ENCODE measurements around the gene IL12A.

IL12A gene

DNA sequence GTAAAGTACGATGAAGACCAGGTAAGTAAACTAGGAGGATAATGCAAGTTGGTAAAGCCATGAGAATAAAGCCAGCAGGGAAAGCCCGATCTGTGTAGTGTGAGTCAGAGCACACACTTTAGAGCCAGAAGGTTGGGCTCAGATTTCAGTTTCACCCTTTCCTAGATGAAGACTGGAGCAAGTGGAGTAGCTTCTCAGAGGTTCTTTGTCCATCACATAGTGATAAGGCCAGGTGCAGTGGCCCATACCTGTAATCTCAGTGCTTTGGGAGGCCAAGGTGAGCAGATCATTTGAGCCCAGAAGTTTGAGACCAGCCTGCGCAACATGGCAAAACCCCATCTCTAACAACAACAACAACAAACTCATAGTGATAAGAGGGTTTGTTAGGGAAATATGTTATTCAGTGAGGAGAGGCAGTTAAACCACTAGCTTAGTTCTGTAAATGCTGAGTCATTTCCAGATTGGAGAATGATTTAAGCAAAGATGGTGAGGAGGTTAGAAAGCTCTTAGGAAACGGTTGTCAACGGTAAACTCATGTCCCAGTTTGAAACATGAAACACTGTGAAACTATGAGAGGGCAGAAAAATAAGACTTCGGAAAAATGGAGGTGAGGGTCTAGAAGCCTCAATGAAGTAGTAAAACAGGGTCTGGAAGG is 39.0 kb downstream of the IL12A start:
- DNase-seq (ENCODE audit: extremely low read depth, low read depth) = peak; percentile 33
- no peak overlapping the region for H3K4me3 ChIP-seq (replicated peaks; ENCODE audit: low read depth, low read length)
- no peak for TF ChIP-seq CTCF (IDR thresholded peaks at IDR 0.05; ENCODE audit: low read depth, low read length, missing control alignments)

- no peak for TF ChIP-seq CTCF (IDR thresholded peaks at IDR 0.05; ENCODE audit: low read depth, low read length, missing control alignments)
- H3K4me3 ChIP-seq (replicated peaks; ENCODE audit: low read depth, low read length) = no peak overlapping the region
- no peak for DNase-seq (ENCODE audit: extremely low read depth, low read depth)
Observed at GRCh38 chr3:160035757-160036156, 47.1 kb downstream of the IL12A start.

- no peak for TF ChIP-seq CTCF (IDR thresholded peaks at IDR 0.05; ENCODE audit: low read depth, low read length, missing control alignments)
- DNase-seq (ENCODE audit: extremely low read depth, low read depth) = no peak
- peak overlapping the region; percentile 22; the same call in 1 of the 2 replicates for H3K4me3 ChIP-seq (replicated peaks; ENCODE audit: low read depth, low read length)
Observed at GRCh38 chr3:160038862-160039562, 50.4 kb downstream of the IL12A start.

- H3K4me3 ChIP-seq (replicated peaks; ENCODE audit: low read depth, low read length) = no peak overlapping the region
- DNase-seq (ENCODE audit: extremely low read depth, low read depth) = no peak
- TF ChIP-seq CTCF (IDR thresholded peaks at IDR 0.05; ENCODE audit: low read depth, low read length, missing control alignments) = no peak
Observed at GRCh38 chr3:160040181-160040580, 51.5 kb downstream of the IL12A start.

DNA sequence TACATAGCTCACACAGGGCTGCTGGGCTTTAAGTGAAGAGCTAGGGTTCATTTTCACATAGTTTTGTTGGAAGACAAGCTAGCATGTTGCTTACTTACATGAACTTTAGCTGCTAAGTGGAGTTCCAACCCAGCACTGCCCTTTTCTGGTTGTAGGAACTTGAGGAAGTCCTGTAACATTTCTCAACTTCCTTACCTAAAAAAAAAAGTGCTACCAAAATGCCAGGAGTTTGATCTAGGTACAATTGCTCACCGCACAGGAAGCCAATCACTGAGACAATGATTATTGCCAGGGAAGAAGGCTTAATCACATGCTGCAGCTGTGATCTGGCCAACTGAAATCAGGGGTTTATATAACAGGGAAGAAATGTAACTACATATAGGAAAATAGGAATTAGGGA is 52.8 kb downstream of the IL12A start:
- no peak for DNase-seq (ENCODE audit: extremely low read depth, low read depth)
- H3K4me3 ChIP-seq (replicated peaks; ENCODE audit: low read depth, low read length) = no peak overlapping the region
- no peak for TF ChIP-seq CTCF (IDR thresholded peaks at IDR 0.05; ENCODE audit: low read depth, low read length, missing control alignments)

- no peak for TF ChIP-seq CTCF (IDR thresholded peaks at IDR 0.05; ENCODE audit: low read depth, low read length, missing control alignments)
- H3K4me3 ChIP-seq (replicated peaks; ENCODE audit: low read depth, low read length) = no peak overlapping the region
- no peak for DNase-seq (ENCODE audit: extremely low read depth, low read depth)
Observed at GRCh38 chr3:160044121-160044520, 55.5 kb downstream of the IL12A start.
